NCI-H460 (cell line): Measurements from ENCODE around the gene B3GNT5. TPM values are rescaled to one million over a fixed set of nuclear protein-coding genes. Genes with fewer than 3 reads are reported as not detected.
"Not testable (repeated sequence)": the region's sequence is repeated elsewhere in the genome, so short reads cannot be mapped to it uniquely, and the experiment has no call there.

ENCODE experiments used
- DNase-seq: peaks from one replicate; pipeline ENCODE4 v3.0.0-alpha.2; 2016; ENCODE audit warnings: low read depth; ENCODE audit errors: extremely low read depth
- total RNA-seq: library from RNA; depleted of rRNA; stranded (reverse); fragments of >200 nt; shearing (Covaris generic); gene quantifications from 2 replicates; pipeline ENCODE4 v1.2.3, GENCODE V29; 2014

B3GNT5 gene
- total RNA-seq, 1 experiment from 2014 or later = 9.7 TPM

- no peak for DNase-seq
These were observed 23.9 kb upstream of the B3GNT5 start for GRCh38 chr3:183229178-183229577.

- DNase-seq = not testable (repeated sequence)
These were observed 22.8 kb upstream of the B3GNT5 start for GRCh38 chr3:183230251-183230650.

GRCh38 chr3:183230826-183231225 lies 22.2 kb upstream of the B3GNT5 start:
- DNase-seq = no peak

GRCh38 chr3:183233966-183234365 lies 19.1 kb upstream of the B3GNT5 start:
- no peak for DNase-seq

GRCh38 chr3:183239046-183239445 lies 14.0 kb upstream of the B3GNT5 start:
- no peak for DNase-seq

- no peak for DNase-seq
These were observed 10.6 kb upstream of the B3GNT5 start for GRCh38 chr3:183242431-183242830.

- no peak for DNase-seq
These were observed 8.8 kb upstream of the B3GNT5 start for GRCh38 chr3:183244219-183244618.

GRCh38 chr3:183244981-183245476 lies 8.0 kb upstream of the B3GNT5 start:
- no peak for DNase-seq

GRCh38 chr3:183247011-183247589 lies 6.0 kb upstream of the B3GNT5 start:
- DNase-seq = no peak

GRCh38 chr3:183249006-183249718 lies 3.9 kb upstream of the B3GNT5 start:
- DNase-seq = no peak

GRCh38 chr3:183252118-183252782 lies 803 bp upstream of the B3GNT5 start:
- no peak for DNase-seq

GRCh38 chr3:183253528-183254486 lies 754 bp downstream of the B3GNT5 start:
- no peak for DNase-seq

- no peak for DNase-seq
These were observed 1.7 kb downstream of the B3GNT5 start for GRCh38 chr3:183254487-183255347.

GRCh38 chr3:183255348-183255730 lies 2.3 kb downstream of the B3GNT5 start:
- DNase-seq = no peak

- DNase-seq = no peak
These were observed 6.0 kb downstream of the B3GNT5 start for GRCh38 chr3:183259087-183259486.

GRCh38 chr3:183259621-183260020 lies 6.6 kb downstream of the B3GNT5 start:
- no peak for DNase-seq

GRCh38 chr3:183260167-183260904 lies 7.3 kb downstream of the B3GNT5 start:
- no peak for DNase-seq

- no peak for DNase-seq
These were observed 8.2 kb downstream of the B3GNT5 start for GRCh38 chr3:183261151-183261724.
